ENCODE measurements around the gene U2AF1. TPM values are rescaled to one million over a fixed set of nuclear protein-coding genes. Genes with fewer than 3 reads are reported as not detected.
A peak's percentile ranks its signal among the peaks of the same experiment; 100 is the strongest.
"Not testable (repeated sequence)": the region's sequence is repeated elsewhere in the genome, so short reads cannot be mapped to it uniquely, and the experiment has no call there.

Gene U2AF1
- polyA plus RNA-seq, 3 donors from 2014 or later, result 55.1 to 107 (median 77.6) TPM

GRCh38 chr21:43068065-43068464 is 39.3 kb downstream of the U2AF1 start:
- not testable (repeated sequence) for H3K4me3 Mint-ChIP-seq; H3K27me3 Mint-ChIP-seq (ENCODE audit: low read depth in 3 of 3); H3K4me1 Mint-ChIP-seq; DNase-seq; H3K36me3 Mint-ChIP-seq; H3K27ac Mint-ChIP-seq; H3K9me3 Mint-ChIP-seq

GRCh38 chr21:43066690-43067089 is 40.7 kb downstream of the U2AF1 start:
- not testable (repeated sequence) for H3K4me1 Mint-ChIP-seq; H3K27ac Mint-ChIP-seq; H3K4me3 Mint-ChIP-seq; H3K9me3 Mint-ChIP-seq; DNase-seq; H3K27me3 Mint-ChIP-seq (ENCODE audit: low read depth in 3 of 3); H3K36me3 Mint-ChIP-seq

- H3K36me3 Mint-ChIP-seq, result not testable (repeated sequence)
Measured at GRCh38 chr21:43065991-43066390, 41.4 kb downstream of the U2AF1 start.

DNA sequence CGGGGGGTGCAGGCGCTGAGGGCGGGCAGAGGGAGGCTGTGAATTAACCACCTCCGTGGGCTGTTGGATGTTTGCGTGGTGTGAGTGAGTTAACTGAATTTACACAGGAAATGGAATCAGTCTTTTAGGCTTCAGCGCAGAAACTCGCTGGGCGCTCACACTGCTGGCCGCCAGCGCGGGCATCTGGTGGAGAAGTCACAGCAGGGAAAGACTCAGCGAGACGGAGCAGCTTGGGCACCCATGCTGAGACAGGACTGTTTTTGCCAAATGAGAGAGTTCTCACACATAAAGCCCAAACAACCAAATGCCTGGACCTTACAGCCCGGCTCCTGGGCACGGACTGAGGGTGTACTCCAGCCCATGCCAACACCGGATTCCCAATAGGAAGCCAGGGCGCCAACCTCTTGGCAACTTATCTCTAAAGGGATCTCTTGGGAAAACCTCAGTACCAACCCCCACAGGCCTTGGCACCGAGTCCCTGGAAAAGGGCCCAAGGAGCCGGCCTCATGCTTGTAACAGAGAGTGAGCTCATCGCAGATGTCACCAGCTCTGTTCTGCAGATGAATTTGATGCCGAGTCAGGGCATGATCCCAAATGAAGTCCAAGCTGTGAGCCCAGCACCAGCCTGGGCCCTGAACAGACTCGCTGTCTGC is 43.0 kb downstream of the U2AF1 start:
- not testable (repeated sequence) for H3K4me1 Mint-ChIP-seq, H3K27ac Mint-ChIP-seq

More at GRCh38 chr21:43065991-43066390, 41.4 kb downstream of the U2AF1 start:
- not testable (repeated sequence) for H3K9me3 Mint-ChIP-seq; H3K27ac Mint-ChIP-seq; H3K4me1 Mint-ChIP-seq; H3K4me3 Mint-ChIP-seq; DNase-seq; H3K27me3 Mint-ChIP-seq (ENCODE audit: low read depth in 3 of 3)

DNA sequence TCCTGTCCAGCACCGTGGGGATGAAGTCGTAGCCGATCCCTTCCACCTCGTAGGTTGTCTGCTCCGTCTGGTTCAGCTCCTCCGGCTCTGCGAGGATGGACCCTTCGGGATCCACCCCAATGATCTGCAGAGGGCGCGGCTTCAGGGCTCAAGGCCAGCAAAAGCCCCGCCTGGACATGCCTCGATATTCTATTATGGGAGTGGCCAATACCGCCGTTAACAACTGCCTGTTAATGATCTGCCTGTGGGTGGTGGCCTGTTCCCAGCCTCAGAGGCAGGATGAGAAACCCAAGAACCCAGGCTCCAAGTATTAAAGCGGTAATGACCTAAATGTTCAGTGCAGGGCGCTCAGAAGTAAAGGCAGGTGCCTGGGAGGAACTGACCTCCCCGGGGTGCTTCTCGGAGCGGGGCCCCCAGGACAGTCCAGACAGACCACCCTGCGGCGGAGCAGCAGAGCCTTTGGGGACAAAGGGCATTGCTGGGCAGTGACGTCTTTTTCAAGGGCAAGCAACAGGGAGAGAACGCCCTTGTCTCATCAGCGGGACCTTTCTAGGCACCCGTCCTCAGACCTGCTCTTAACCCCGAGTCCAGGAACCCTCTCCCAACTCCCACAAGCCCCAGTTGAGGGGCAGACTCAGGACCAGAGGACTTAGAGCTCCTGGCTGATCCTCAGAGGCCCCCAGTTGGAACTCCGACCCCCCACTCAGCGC is 44.3 kb downstream of the U2AF1 start:
- H3K27me3 Mint-ChIP-seq (ENCODE audit: low read depth in 3 of 3); H3K4me1 Mint-ChIP-seq; DNase-seq: not testable (repeated sequence)

More for the DNA sequence above, 43.0 kb downstream of the U2AF1 start:
- not testable (repeated sequence) for H3K36me3 Mint-ChIP-seq; DNase-seq; H3K4me3 Mint-ChIP-seq; H3K27me3 Mint-ChIP-seq (ENCODE audit: low read depth in 3 of 3); H3K9me3 Mint-ChIP-seq

DNA sequence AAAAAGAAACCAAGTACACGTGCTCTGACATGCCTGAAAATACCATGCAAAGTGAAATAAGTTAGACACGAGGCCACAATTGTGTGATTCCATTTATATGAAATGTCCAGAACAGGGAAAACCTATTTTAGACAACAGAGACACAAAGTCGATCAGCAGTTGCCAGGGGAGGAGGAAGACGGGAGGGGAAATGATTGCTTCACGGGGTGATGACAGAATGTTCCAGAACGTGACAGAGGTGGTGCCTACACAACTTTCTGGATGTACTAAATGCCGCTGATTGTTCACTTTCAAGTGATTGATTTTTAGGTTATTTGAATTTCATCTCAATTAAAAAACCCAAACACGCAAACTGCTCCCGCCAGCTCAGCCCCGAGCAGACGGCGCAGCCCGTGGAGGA is 54.3 kb downstream of the U2AF1 start:
- H3K4me3 Mint-ChIP-seq; H3K27me3 Mint-ChIP-seq (ENCODE audit: low read depth in 3 of 3); H3K4me1 Mint-ChIP-seq; DNase-seq; H3K36me3 Mint-ChIP-seq; H3K9me3 Mint-ChIP-seq; H3K27ac Mint-ChIP-seq: not testable (repeated sequence)

More for the DNA sequence above, 44.3 kb downstream of the U2AF1 start:
- H3K9me3 Mint-ChIP-seq, H3K4me3 Mint-ChIP-seq, H3K27ac Mint-ChIP-seq, H3K36me3 Mint-ChIP-seq: not testable (repeated sequence)

DNA sequence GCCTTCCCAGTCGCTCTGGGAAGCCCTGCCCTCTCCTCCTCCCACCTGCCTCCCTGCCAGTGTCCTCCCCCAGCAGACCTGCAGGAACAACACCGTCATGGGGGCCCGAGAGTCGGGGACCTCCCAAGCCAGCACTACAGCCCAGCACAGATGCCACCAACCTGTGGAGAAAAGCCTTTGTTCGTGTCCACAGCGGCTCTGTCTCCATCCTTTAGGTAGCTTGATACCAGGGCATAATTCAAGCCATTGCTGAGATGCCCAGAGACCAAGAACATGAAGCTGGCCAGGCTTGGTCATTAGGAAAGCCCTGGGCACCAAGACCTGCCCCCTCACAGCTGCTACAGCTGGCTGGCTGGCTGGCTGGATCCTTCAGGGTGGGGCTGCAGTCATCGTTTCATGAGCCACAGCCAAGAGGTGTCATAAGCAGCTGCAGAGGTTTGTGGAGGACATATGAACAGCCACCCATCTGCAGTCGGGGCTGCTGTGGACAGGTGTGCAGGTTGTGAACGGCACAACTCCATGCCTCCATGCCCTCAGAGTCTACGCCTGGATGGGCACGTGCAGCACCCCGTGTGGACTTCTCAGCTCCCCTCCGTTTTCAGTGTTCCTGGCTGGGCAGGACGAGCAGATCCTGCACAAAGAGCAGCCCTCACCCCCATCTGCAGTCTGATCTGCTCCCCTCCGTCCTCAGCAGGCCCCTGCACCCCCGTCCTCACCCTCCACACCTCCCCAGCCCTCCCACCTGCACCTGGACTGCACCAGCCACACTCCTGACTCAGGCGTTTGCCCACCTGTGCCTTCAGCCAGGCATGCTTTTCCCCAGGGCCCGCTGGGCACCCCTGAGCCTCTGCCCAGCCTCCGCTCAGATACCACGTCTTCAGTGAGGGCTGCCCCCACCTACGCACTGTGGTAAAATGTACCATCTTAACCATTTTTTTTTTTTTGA is 61.2 kb downstream of the U2AF1 start:
- not testable (repeated sequence) for H3K27ac Mint-ChIP-seq; DNase-seq; H3K9me3 Mint-ChIP-seq; H3K4me1 Mint-ChIP-seq; H3K36me3 Mint-ChIP-seq; H3K27me3 Mint-ChIP-seq (ENCODE audit: low read depth in 3 of 3)
- H3K4me3 Mint-ChIP-seq, result peak overlapping the region in 3 of 5 donors; percentile 38 to 64 (median 42)

GRCh38 chr21:43045165-43045875 is 62.0 kb downstream of the U2AF1 start:
- H3K27me3 Mint-ChIP-seq (ENCODE audit: low read depth in 3 of 3); H3K4me1 Mint-ChIP-seq; H3K36me3 Mint-ChIP-seq; H3K9me3 Mint-ChIP-seq: not testable (repeated sequence)
- Mint-ChIP-seq H3K27ac (peak overlapping the region in 4 of 6 donors; percentile 73 to 93 (median 86)), H3K4me3 (peak overlapping the region; percentile 38 to 82 (median 77))
- DNase-seq, result peak in 1 of 3 donors; percentile 12

- H3K27ac Mint-ChIP-seq, result peak overlapping the region in 1 of 6 donors; percentile 12
- not testable (repeated sequence) for DNase-seq
Measured at GRCh38 chr21:43044547-43044946, 62.8 kb downstream of the U2AF1 start.

GRCh38 chr21:43043291-43043690 is 64.1 kb downstream of the U2AF1 start:
- not testable (repeated sequence) for H3K36me3 Mint-ChIP-seq; H3K4me1 Mint-ChIP-seq; H3K27me3 Mint-ChIP-seq (ENCODE audit: low read depth in 3 of 3); H3K4me3 Mint-ChIP-seq; DNase-seq; H3K9me3 Mint-ChIP-seq; H3K27ac Mint-ChIP-seq

More at GRCh38 chr21:43044547-43044946, 62.8 kb downstream of the U2AF1 start:
- H3K9me3 Mint-ChIP-seq; H3K27me3 Mint-ChIP-seq (ENCODE audit: low read depth in 3 of 3); H3K4me1 Mint-ChIP-seq; H3K4me3 Mint-ChIP-seq; H3K36me3 Mint-ChIP-seq: not testable (repeated sequence)

Other genes with a start within 250 kb of the U2AF1 start
- 10 to 100 TPM in 1 of 3 donors, 1 to 10 TPM in 2; 4.2 to 17.5 (median 5.1) TPM for gene WDR4, start 228.0 kb downstream of the U2AF1 start, polyA plus RNA-seq
- 10 to 100 TPM in 1 of 3 donors, 1 to 10 TPM in 2; 7.1 to 22.1 (median 9.5) TPM for gene NDUFV3, start 214.3 kb downstream of the U2AF1 start, polyA plus RNA-seq
- gene ERVH48-1, start 181.9 kb downstream of the U2AF1 start, polyA plus RNA-seq, result not detected
- 10 to 100 TPM; 11.0 to 25.3 (median 14.8) TPM for gene PKNOX1, start 133.0 kb downstream of the U2AF1 start, polyA plus RNA-seq
- not detected for gene CBS, start 31.7 kb downstream of the U2AF1 start, polyA plus RNA-seq
- not detected for gene CRYAA, start 61.4 kb upstream of the U2AF1 start, polyA plus RNA-seq